Epithelial cell of esophagus (primary cell): Measurements from ENCODE around the gene SREBF1.

Experiments used
- DNase-seq: peaks from one replicate; pipeline ENCODE4 v3.0.0; 2010; ENCODE audit warnings: low read depth
- H3K4me3 ChIP-seq: 2 replicates; pipeline ENCODE4 v1.5.1; 2011; ENCODE audit warnings: mild to moderate bottlenecking, low read length, control low read depth
- TF ChIP-seq, protein P1 (sequence below): IDR thresholded peaks from 2 replicates; pipeline ENCODE4 v1.5.1; 2011; ENCODE audit warnings: low read depth, mild to moderate bottlenecking, low read length, control low read depth, inconsistent platforms; ENCODE audit not compliant: insufficient read depth; ENCODE audit errors: missing control alignments

SREBF1 gene

DNA sequence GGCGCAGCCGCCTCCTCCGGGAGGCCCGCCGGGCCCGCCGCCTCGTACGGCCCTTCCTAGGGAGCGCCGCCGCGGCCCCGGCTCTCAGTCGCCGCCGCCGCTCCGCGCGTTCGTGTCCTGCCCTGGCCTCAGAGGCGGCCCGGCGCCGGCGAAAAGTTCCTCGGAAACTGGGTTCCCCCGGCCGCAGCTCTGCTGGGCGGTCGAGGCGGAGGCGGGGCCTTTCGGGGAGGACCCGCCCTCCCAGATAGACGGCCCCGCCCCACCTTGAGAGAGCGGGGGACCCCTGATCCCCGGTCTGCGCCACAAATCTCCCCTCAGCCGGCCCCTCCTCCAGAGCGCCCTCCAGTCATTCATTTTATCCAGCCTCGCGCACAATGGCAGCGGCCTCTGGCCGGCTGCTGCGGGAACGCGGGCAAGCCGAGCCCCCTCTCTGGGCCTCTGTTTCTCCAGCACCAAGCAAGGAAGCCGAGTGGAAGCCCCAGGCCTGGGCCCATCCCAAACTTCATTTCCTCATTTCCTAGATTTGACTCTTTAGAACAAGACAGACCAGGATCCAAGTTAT is at the start of gene SREBF1:
SREBF1 (minus strand) TSS at position 169 of the 562 bp plus-strand sequence. CDS start 169 bp downstream, outside the sequence.
- H3K4me3 ChIP-seq: peak within 1 kb of the TSS; percentile 74
- peak; percentile 51 for DNase-seq
- TF ChIP-seq, protein P1, sequence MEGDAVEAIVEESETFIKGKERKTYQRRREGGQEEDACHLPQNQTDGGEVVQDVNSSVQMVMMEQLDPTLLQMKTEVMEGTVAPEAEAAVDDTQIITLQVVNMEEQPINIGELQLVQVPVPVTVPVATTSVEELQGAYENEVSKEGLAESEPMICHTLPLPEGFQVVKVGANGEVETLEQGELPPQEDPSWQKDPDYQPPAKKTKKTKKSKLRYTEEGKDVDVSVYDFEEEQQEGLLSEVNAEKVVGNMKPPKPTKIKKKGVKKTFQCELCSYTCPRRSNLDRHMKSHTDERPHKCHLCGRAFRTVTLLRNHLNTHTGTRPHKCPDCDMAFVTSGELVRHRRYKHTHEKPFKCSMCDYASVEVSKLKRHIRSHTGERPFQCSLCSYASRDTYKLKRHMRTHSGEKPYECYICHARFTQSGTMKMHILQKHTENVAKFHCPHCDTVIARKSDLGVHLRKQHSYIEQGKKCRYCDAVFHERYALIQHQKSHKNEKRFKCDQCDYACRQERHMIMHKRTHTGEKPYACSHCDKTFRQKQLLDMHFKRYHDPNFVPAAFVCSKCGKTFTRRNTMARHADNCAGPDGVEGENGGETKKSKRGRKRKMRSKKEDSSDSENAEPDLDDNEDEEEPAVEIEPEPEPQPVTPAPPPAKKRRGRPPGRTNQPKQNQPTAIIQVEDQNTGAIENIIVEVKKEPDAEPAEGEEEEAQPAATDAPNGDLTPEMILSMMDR: no peak

DNA sequence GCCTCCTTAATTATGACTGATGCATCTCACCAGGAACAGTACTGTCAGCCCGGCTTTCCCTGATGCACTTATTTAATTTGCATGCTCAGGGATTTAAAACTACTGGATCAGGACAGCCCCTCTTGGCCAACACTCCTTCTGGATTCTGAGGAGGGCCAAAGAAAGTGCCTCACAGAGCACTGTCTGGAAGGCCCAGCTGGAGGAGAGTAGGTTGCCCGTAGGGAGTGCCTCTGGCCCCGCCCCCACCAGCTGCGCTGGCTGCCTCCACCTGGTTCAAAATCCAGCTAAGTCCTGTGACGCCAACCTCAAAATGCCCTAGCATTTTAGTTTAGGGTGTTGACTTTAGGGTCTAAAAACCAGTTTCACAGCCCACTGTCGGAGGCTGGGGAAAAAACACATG is 49.4 kb upstream of the SREBF1 start:
- TF ChIP-seq, protein P1: no peak
- no peak overlapping the region for H3K4me3 ChIP-seq
- no peak for DNase-seq

DNA sequence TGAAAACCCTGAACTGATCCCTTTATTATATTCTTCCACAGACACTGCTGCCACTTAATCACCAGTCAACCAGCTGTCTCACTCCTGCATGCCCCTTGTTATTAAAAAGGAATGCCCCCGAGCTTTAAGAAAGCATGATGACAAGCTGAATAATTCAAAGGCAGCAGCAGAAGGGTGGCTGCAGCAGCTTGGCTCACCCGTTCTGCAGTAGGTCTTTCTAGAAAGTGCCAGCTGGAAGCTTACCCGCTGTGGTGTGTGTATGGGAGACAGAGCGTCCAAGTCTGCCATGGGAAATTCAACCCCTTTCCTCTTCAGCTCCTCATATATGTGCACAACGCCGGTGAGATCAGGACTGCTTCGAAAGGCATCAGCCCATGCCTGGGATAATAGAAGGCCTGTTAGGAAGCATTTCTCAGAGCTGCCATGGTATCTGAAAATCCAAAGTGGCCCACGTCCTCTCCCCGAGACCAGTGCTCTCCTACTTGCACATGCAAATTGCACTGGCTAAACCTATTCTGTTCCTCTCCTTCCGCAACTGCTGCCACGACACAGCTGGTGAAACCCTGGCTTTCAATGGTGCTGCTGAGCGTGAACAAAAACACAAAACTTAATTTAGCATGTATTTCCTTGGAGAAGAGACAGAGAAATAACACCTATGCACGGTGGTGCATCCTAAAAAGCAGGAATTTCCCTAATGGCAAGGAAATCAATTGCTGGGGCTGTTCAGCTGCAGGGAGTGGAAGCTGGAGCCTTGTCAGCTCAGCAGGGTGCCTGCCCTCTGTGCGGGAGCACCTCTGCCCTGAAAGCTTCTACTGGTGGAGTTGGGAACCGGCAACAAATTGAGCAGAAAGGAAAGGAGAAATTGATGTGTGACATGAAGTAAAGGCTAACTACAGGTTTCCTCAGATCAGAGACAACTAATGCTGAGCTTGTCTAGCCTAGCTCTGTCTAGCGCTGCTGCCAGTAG is 47.9 kb upstream of the SREBF1 start:
- TF ChIP-seq, protein P1: no peak
- no peak overlapping the region for H3K4me3 ChIP-seq
- no peak for DNase-seq

DNA sequence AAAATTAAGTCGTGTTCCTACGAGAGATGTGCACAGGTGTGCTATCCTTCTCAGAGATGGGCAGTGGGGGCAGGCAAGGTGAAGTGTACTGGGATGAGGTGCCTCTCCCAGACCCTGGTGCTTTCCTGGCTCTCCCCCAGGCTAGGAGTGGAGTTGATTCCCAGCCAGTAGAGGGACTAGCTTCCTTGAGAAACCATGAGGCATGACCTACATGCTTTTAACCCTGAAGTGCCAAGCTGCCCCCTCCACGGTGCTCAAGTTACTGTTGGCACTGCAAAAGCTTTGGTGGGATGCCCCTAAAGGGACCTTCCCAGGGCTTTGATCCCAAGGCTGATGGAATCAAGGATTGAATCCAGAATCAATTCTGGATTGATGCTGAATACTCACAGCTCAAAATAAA is 47.0 kb upstream of the SREBF1 start:
- TF ChIP-seq, protein P1: no peak
- H3K4me3 ChIP-seq: no peak overlapping the region
- DNase-seq: no peak

DNA sequence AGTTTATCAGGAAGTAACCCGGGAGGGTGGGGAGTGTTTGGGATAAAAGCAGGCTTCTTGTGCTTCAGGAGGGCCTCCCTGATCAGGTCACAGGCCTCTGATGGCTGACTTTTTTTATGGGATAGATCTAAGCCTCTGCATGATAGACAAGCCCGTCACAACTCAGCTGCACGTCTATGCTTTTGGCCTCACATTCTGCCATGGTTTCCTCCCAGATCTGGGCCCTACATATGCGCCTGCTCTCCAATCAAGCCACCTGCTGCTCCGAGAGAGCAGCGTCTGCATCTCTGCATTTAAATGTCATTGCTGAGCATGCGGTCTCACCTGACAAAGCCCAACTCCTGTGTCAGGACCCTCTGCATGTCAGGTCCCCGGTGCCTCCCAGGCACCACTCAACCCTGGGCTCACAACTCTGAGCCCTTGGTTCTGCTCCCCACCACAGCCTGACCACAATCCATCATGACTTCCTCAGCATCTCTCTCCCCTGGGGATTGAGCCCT is 45.3 kb upstream of the SREBF1 start:
- no peak overlapping the region for H3K4me3 ChIP-seq
- no peak for DNase-seq
- TF ChIP-seq, protein P1: no peak

DNA sequence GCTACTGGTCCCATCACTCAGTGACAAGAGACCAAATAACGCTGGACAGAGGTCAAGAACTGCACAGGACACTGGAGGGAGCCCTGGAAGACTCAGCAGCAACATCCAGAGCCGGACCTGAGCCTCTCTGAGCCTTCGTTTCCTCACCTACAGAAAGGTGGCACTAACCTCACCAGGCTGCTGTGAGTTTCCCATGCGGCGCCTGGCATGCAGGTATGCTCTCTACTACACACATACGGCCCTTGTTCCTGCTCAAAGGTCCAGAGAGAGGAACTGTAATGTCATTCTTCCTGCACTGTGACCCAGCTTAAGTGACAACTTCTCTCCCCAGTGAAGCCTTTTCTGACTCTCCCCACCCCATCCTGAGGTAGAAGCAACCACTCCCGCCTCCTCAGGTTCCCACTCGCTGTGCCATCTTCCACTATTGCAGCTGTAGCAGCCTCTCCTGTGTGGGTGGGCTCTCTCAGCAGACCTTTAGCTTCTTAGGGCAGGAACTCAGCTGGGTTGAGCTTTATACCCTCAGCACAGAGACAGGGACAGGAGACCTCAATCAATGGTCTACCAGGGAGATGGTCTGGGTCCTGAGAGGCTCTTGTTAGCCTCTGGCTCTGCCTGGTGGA is 43.9 kb upstream of the SREBF1 start:
- TF ChIP-seq, protein P1: no peak
- H3K4me3 ChIP-seq: no peak overlapping the region
- no peak for DNase-seq
